ENCODE data around the gene PPIE.
"Not testable (repeated sequence)": the region's sequence is repeated elsewhere in the genome, so short reads cannot be mapped to it uniquely, and the experiment has no call there.

Gene PPIE

GRCh38 chr1:39781349-39781715, 42.6 kb downstream of the PPIE start:
- no peak overlapping the region for H3K4me3 ChIP-seq (ENCODE audit: low read depth, low read length)
- H3K27ac ChIP-seq (ENCODE audit: low read depth, low read length): no peak overlapping the region
- no peaks in the 10 kb centered on the region for H3K4me1 ChIP-seq (ENCODE audit: control insufficient read depth, insufficient read depth, low read length)
- H3K9me3 ChIP-seq (ENCODE audit: control insufficient read depth, insufficient read depth, low read depth, low read length): no peaks in the 10 kb centered on the region
- H3K36me3 ChIP-seq (ENCODE audit: control insufficient read depth, insufficient read depth, low read length): no peaks in the 10 kb centered on the region
- H3K9ac ChIP-seq (ENCODE audit: low read length): no peak overlapping the region
- peaks cover 70% of the 10 kb centered on the region for H3K27me3 ChIP-seq (ENCODE audit: control insufficient read depth, insufficient read depth, low read length)

GRCh38 chr1:39782103-39782502, 43.4 kb downstream of the PPIE start:
- H3K4me1 ChIP-seq (ENCODE audit: control insufficient read depth, insufficient read depth, low read length): no peaks in the 10 kb centered on the region
- H3K9ac ChIP-seq (ENCODE audit: low read length): no peak overlapping the region
- H3K36me3 ChIP-seq (ENCODE audit: control insufficient read depth, insufficient read depth, low read length): no peaks in the 10 kb centered on the region
- no peaks in the 10 kb centered on the region for H3K9me3 ChIP-seq (ENCODE audit: control insufficient read depth, insufficient read depth, low read depth, low read length)
- H3K27me3 ChIP-seq (ENCODE audit: control insufficient read depth, insufficient read depth, low read length): peaks cover 75% of the 10 kb centered on the region
- no peak overlapping the region for H3K27ac ChIP-seq (ENCODE audit: low read depth, low read length)
- H3K4me3 ChIP-seq (ENCODE audit: low read depth, low read length): no peak overlapping the region

GRCh38 chr1:39782685-39783084, 44.0 kb downstream of the PPIE start:
- peaks cover 75% of the 10 kb centered on the region for H3K27me3 ChIP-seq (ENCODE audit: control insufficient read depth, insufficient read depth, low read length)
- H3K27ac ChIP-seq (ENCODE audit: low read depth, low read length); H3K9ac ChIP-seq (ENCODE audit: low read length); H3K4me1 ChIP-seq (ENCODE audit: control insufficient read depth, insufficient read depth, low read length); H3K36me3 ChIP-seq (ENCODE audit: control insufficient read depth, insufficient read depth, low read length); H3K9me3 ChIP-seq (ENCODE audit: control insufficient read depth, insufficient read depth, low read depth, low read length); H3K4me3 ChIP-seq (ENCODE audit: low read depth, low read length): not testable (repeated sequence)

- not testable (repeated sequence) for H3K36me3 ChIP-seq (ENCODE audit: control insufficient read depth, insufficient read depth, low read length); H3K9me3 ChIP-seq (ENCODE audit: control insufficient read depth, insufficient read depth, low read depth, low read length); H3K4me3 ChIP-seq (ENCODE audit: low read depth, low read length); H3K4me1 ChIP-seq (ENCODE audit: control insufficient read depth, insufficient read depth, low read length); H3K27ac ChIP-seq (ENCODE audit: low read depth, low read length); H3K9ac ChIP-seq (ENCODE audit: low read length)
- peaks cover 87% of the 10 kb centered on the region for H3K27me3 ChIP-seq (ENCODE audit: control insufficient read depth, insufficient read depth, low read length)
Observed at GRCh38 chr1:39786303-39787107, 47.8 kb downstream of the PPIE start.

- H3K36me3 ChIP-seq (ENCODE audit: control insufficient read depth, insufficient read depth, low read length); H3K9ac ChIP-seq (ENCODE audit: low read length); H3K9me3 ChIP-seq (ENCODE audit: control insufficient read depth, insufficient read depth, low read depth, low read length); H3K4me3 ChIP-seq (ENCODE audit: low read depth, low read length); H3K4me1 ChIP-seq (ENCODE audit: control insufficient read depth, insufficient read depth, low read length); H3K27ac ChIP-seq (ENCODE audit: low read depth, low read length): not testable (repeated sequence)
- H3K27me3 ChIP-seq (ENCODE audit: control insufficient read depth, insufficient read depth, low read length): peaks cover 85% of the 10 kb centered on the region
Observed at GRCh38 chr1:39787108-39787375, 48.4 kb downstream of the PPIE start.

- no peak overlapping the region for H3K27ac ChIP-seq (ENCODE audit: low read depth, low read length)
- H3K4me3 ChIP-seq (ENCODE audit: low read depth, low read length): no peak overlapping the region
- H3K9me3 ChIP-seq (ENCODE audit: control insufficient read depth, insufficient read depth, low read depth, low read length): no peaks in the 10 kb centered on the region
- H3K27me3 ChIP-seq (ENCODE audit: control insufficient read depth, insufficient read depth, low read length): peaks cover 84% of the 10 kb centered on the region
- H3K4me1 ChIP-seq (ENCODE audit: control insufficient read depth, insufficient read depth, low read length): no peaks in the 10 kb centered on the region
- no peaks in the 10 kb centered on the region for H3K36me3 ChIP-seq (ENCODE audit: control insufficient read depth, insufficient read depth, low read length)
- no peak overlapping the region for H3K9ac ChIP-seq (ENCODE audit: low read length)
Observed at GRCh38 chr1:39787468-39787867, 48.8 kb downstream of the PPIE start.

- not testable (repeated sequence) for H3K4me1 ChIP-seq (ENCODE audit: control insufficient read depth, insufficient read depth, low read length); H3K36me3 ChIP-seq (ENCODE audit: control insufficient read depth, insufficient read depth, low read length); H3K9ac ChIP-seq (ENCODE audit: low read length); H3K9me3 ChIP-seq (ENCODE audit: control insufficient read depth, insufficient read depth, low read depth, low read length); H3K27ac ChIP-seq (ENCODE audit: low read depth, low read length)
- H3K27me3 ChIP-seq (ENCODE audit: control insufficient read depth, insufficient read depth, low read length): peaks cover 84% of the 10 kb centered on the region
- H3K4me3 ChIP-seq (ENCODE audit: low read depth, low read length): peak overlapping the region; percentile 26; the same call in 1 of the 2 replicates
Observed at GRCh38 chr1:39787964-39788363, 49.3 kb downstream of the PPIE start.

- Histone ChIP-seq H3K36me3 (ENCODE audit: control insufficient read depth, insufficient read depth, low read length) (no peaks in the 10 kb centered on the region), H3K4me1 (ENCODE audit: control insufficient read depth, insufficient read depth, low read length) (no peaks in the 10 kb centered on the region), H3K27ac (ENCODE audit: low read depth, low read length) (no peak overlapping the region), H3K9ac (ENCODE audit: low read length) (no peak overlapping the region), H3K4me3 (ENCODE audit: low read depth, low read length) (peak overlapping the region; percentile 67), H3K27me3 (ENCODE audit: control insufficient read depth, insufficient read depth, low read length) (peaks cover 84% of the 10 kb centered on the region), H3K9me3 (ENCODE audit: control insufficient read depth, insufficient read depth, low read depth, low read length) (no peaks in the 10 kb centered on the region)
Observed at GRCh38 chr1:39788426-39788757, 49.7 kb downstream of the PPIE start.

- Histone ChIP-seq H3K9ac (ENCODE audit: low read length) (no peak within 1 kb of the TSS), H3K9me3 (ENCODE audit: control insufficient read depth, insufficient read depth, low read depth, low read length) (no peaks in the 10 kb centered on the region), H3K4me3 (ENCODE audit: low read depth, low read length) (peak within 1 kb of the TSS; percentile 67)
Observed at GRCh38 chr1:39788758-39789570, 50.3 kb downstream of the PPIE start, which contains the start of gene BMP8B. BMP8B (minus strand) TSS chr1:39788865; CDS start chr1:39788485, 380 bp downstream.

GRCh38 chr1:39789571-39790110, 51.0 kb downstream of the PPIE start:
- Histone ChIP-seq H3K36me3 (ENCODE audit: control insufficient read depth, insufficient read depth, low read length) (no peaks in the 10 kb centered on the region), H3K27me3 (ENCODE audit: control insufficient read depth, insufficient read depth, low read length) (peaks cover 81% of the 10 kb centered on the region), H3K9me3 (ENCODE audit: control insufficient read depth, insufficient read depth, low read depth, low read length) (no peaks in the 10 kb centered on the region), H3K9ac (ENCODE audit: low read length) (no peak overlapping the region), H3K4me1 (ENCODE audit: control insufficient read depth, insufficient read depth, low read length) (no peaks in the 10 kb centered on the region), H3K27ac (ENCODE audit: low read depth, low read length) (no peak overlapping the region), H3K4me3 (ENCODE audit: low read depth, low read length) (peak overlapping the region; percentile 67)

More at GRCh38 chr1:39788758-39789570, 50.3 kb downstream of the PPIE start, which contains the start of gene BMP8B:
- peaks cover 83% of the 10 kb centered on the region for H3K27me3 ChIP-seq (ENCODE audit: control insufficient read depth, insufficient read depth, low read length)
- H3K27ac ChIP-seq (ENCODE audit: low read depth, low read length): no peak within 1 kb of the TSS
- H3K4me1 ChIP-seq (ENCODE audit: control insufficient read depth, insufficient read depth, low read length): no peaks in the 10 kb centered on the region
- no peaks in the 10 kb centered on the region for H3K36me3 ChIP-seq (ENCODE audit: control insufficient read depth, insufficient read depth, low read length)

GRCh38 chr1:39791838-39792237, 53.2 kb downstream of the PPIE start:
- H3K36me3 ChIP-seq (ENCODE audit: control insufficient read depth, insufficient read depth, low read length): no peaks in the 10 kb centered on the region
- no peaks in the 10 kb centered on the region for H3K4me1 ChIP-seq (ENCODE audit: control insufficient read depth, insufficient read depth, low read length)
- H3K9me3 ChIP-seq (ENCODE audit: control insufficient read depth, insufficient read depth, low read depth, low read length): no peaks in the 10 kb centered on the region
- H3K9ac ChIP-seq (ENCODE audit: low read length): no peak overlapping the region
- H3K27me3 ChIP-seq (ENCODE audit: control insufficient read depth, insufficient read depth, low read length): peaks cover 72% of the 10 kb centered on the region
- no peak overlapping the region for H3K27ac ChIP-seq (ENCODE audit: low read depth, low read length)
- H3K4me3 ChIP-seq (ENCODE audit: low read depth, low read length): no peak overlapping the region

Measured in HUES6 (cell line).